ENCODE results near the gene ARAF.

Gene ARAF

DNA sequence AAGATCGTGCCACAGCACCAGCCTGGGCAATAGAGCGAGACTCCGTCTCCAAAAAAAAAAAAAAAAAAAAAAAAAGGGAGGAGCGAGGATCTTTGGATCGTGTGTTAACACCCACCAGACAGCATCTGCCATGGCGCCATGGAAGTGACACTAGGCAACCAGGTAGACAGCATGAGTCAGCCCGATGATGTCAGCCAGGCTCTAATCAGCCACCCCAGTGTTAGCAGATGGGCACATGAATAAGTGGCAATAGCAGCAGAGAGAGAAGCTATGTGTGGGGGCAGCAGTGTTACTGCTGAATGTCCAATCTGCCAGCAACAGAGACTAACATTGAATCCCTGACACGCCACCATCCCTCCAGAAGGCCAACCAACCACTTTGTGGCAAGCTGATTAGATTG lies 52.1 kb downstream of the ARAF start:
- Histone ChIP-seq H3K27ac (no peak overlapping the region), H3K9me3 (ENCODE audit: control insufficient read depth, low read length) (no peaks in the 10 kb centered on the region), H3K4me1 (peaks cover 6% of the 10 kb centered on the region), H3K9ac (no peak overlapping the region), H3K27me3 (ENCODE audit: control insufficient read depth, insufficient read depth, low read length) (no peaks in the 10 kb centered on the region), H3K4me2 (ENCODE audit: low read length) (no peak overlapping the region), H3K36me3 (ENCODE audit: control insufficient read depth, insufficient read depth, low read length) (no peaks in the 10 kb centered on the region), H2AFZ (no peak overlapping the region), H3K4me3 (ENCODE audit: low read depth, low read length) (no peak overlapping the region), H3K79me2 (no peaks in the 10 kb centered on the region)
- TF ChIP-seq, protein P1, sequence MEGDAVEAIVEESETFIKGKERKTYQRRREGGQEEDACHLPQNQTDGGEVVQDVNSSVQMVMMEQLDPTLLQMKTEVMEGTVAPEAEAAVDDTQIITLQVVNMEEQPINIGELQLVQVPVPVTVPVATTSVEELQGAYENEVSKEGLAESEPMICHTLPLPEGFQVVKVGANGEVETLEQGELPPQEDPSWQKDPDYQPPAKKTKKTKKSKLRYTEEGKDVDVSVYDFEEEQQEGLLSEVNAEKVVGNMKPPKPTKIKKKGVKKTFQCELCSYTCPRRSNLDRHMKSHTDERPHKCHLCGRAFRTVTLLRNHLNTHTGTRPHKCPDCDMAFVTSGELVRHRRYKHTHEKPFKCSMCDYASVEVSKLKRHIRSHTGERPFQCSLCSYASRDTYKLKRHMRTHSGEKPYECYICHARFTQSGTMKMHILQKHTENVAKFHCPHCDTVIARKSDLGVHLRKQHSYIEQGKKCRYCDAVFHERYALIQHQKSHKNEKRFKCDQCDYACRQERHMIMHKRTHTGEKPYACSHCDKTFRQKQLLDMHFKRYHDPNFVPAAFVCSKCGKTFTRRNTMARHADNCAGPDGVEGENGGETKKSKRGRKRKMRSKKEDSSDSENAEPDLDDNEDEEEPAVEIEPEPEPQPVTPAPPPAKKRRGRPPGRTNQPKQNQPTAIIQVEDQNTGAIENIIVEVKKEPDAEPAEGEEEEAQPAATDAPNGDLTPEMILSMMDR (IDR thresholded peaks at IDR 0.05): no peak

GRCh38 chrX:47614618-47615017 lies 53.6 kb downstream of the ARAF start:
- Histone ChIP-seq H3K36me3 (ENCODE audit: control insufficient read depth, insufficient read depth, low read length) (no peaks in the 10 kb centered on the region), H3K4me2 (ENCODE audit: low read length) (no peak overlapping the region), H3K27me3 (ENCODE audit: control insufficient read depth, insufficient read depth, low read length) (no peaks in the 10 kb centered on the region), H3K79me2 (no peaks in the 10 kb centered on the region), H3K9ac (no peak overlapping the region), H3K27ac (no peak overlapping the region), H3K9me3 (ENCODE audit: control insufficient read depth, low read length) (no peaks in the 10 kb centered on the region), H3K4me1 (peaks cover 6% of the 10 kb centered on the region), H2AFZ (no peak overlapping the region), H3K4me3 (ENCODE audit: low read depth, low read length) (no peak overlapping the region)
- TF ChIP-seq, protein P1 (IDR thresholded peaks at IDR 0.05): no peak

- no peak overlapping the region for H3K4me3 ChIP-seq (ENCODE audit: low read depth, low read length)
- H3K79me2 ChIP-seq: no peaks in the 10 kb centered on the region
- peak overlapping the region; percentile 46 for H3K9ac ChIP-seq
- TF ChIP-seq, protein P1 (IDR thresholded peaks at IDR 0.05): no peak
- no peaks in the 10 kb centered on the region for H3K36me3 ChIP-seq (ENCODE audit: control insufficient read depth, insufficient read depth, low read length)
- H3K4me1 ChIP-seq: no peaks in the 10 kb centered on the region
- no peaks in the 10 kb centered on the region for H3K9me3 ChIP-seq (ENCODE audit: control insufficient read depth, low read length)
- no peak overlapping the region for H3K4me2 ChIP-seq (ENCODE audit: low read length)
- no peak overlapping the region for H3K27ac ChIP-seq
- no peaks in the 10 kb centered on the region for H3K27me3 ChIP-seq (ENCODE audit: control insufficient read depth, insufficient read depth, low read length)
- H2AFZ ChIP-seq: peak overlapping the region; percentile 82
Observed at GRCh38 chrX:47618923-47619485, 58.0 kb downstream of the ARAF start.

DNA sequence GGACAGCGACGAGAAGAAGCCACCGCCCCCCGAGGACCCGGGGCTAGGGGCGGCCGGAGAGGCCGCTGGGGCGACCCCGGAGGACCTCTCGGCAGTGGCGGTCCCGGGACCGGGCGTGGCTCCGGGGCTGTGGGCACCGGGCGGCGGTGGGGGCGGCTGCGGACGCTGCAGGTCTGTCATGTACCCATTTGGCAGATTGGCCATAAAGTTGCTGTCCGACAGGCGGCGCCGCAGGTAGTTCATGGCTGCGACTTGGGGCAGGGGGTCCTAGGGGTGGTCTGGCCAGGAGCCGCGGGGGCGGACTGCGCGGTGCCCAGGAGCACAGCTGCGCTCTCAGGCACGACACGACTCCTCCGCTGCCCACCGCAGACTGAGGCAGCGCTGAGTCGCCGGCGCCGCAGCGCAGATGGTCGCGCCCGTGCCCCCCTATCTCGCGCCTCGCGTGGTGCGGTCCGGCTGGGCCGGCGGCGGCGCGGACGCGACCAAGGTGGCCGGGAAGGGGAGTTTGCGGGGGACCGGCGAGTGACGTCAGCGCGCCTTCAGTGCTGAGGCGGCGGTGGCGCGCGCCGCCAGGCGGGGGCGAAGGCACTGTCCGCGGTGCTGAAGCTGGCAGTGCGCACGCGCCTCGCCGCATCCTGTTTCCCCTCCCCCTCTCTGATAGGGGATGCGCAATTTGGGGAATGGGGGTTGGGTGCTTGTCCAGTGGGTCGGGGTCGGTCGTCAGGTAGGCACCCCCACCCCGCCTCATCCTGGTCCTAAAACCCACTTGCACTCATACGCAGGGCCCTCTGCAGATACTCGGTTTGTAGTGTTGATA lies 58.7 kb downstream of the ARAF start, which contains the start of gene SYN1:
TSS of gene SYN1 (minus strand) at position 372 of the 817 bp plus-strand sequence. CDS start at position 243, 129 bp downstream.
- Histone ChIP-seq H3K9ac (peak within 1 kb of the TSS; percentile 46), H3K79me2 (no peaks in the 10 kb centered on the region), H3K9me3 (ENCODE audit: control insufficient read depth, low read length) (no peaks in the 10 kb centered on the region), H2AFZ (peak within 1 kb of the TSS; percentile 82), H3K27ac (peak within 1 kb of the TSS; percentile 44), H3K4me1 (no peaks in the 10 kb centered on the region), H3K36me3 (ENCODE audit: control insufficient read depth, insufficient read depth, low read length) (no peaks in the 10 kb centered on the region), H3K4me2 (ENCODE audit: low read length) (peak within 1 kb of the TSS; percentile 51), H3K27me3 (ENCODE audit: control insufficient read depth, insufficient read depth, low read length) (no peaks in the 10 kb centered on the region), H3K4me3 (ENCODE audit: low read depth, low read length) (peak within 1 kb of the TSS; percentile 34)
- TF ChIP-seq, protein P1 (IDR thresholded peaks at IDR 0.05): peak; percentile 45

Measured in parathyroid adenoma (tissue), 2 donors.